CD4-positive, alpha-beta T cell treated with Interleukin-10 for 1 hour (primary cell): ENCODE data around the gene SLC23A2.
A peak's percentile ranks its signal among the peaks of the same experiment; 100 is the strongest.
"Not testable (repeated sequence)": the region's sequence is repeated elsewhere in the genome, so short reads cannot be mapped to it uniquely, and the experiment has no call there.

ENCODE experiments used
- DNase-seq: peaks from one replicate; pipeline ENCODE4 v3.0.0-alpha.2; 2020

Gene SLC23A2

GRCh38 chr20:4871486-4871885 lies 129.8 kb downstream of the SLC23A2 start:
- no peak for DNase-seq

- DNase-seq: no peak
These were observed 130.4 kb downstream of the SLC23A2 start for GRCh38 chr20:4870906-4871305.

DNA sequence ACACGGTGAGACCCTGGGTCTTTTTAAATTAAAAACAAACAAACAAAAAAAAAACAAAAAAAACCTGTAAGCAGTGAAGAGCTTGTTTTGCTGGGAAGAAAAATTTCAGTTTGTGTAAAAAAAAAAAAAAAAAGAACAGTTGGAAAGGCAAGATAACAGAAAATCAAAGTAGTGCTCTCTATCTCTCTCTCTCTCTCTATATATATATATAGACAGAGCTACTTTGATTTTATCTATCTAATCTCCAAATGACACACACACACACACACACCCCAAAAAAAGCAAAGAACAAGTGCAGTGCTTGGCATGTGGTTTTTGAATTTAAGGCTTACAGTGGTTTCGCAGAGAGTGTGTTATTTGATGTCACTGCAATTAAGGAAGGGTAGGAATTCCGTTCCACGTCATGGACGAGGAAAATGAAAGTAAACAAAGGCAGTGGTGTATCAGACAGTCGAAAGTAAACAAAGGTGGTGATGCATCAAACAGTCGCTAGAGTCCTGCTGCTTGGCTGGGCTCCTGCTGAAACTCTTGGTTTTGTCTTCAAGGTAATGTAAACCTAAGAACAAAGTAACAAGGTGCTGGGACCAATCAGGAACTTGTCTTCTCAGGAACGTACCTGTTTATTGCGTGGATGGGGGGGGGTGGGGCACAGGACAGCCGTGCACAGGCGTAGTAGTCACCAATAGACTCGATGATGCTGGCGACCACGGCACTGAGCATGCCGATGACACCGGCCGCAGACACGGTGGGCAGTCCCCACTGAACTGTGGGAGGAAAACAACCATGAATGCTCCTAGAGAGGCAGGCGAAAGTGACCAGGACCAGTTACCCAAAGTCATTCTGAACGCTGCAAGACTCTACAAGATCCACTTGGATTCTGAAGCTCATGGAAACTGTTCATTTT lies 131.8 kb downstream of the SLC23A2 start:
- DNase-seq: peak; percentile 49

GRCh38 chr20:4867051-4867450 lies 134.3 kb downstream of the SLC23A2 start:
- no peak for DNase-seq

DNA sequence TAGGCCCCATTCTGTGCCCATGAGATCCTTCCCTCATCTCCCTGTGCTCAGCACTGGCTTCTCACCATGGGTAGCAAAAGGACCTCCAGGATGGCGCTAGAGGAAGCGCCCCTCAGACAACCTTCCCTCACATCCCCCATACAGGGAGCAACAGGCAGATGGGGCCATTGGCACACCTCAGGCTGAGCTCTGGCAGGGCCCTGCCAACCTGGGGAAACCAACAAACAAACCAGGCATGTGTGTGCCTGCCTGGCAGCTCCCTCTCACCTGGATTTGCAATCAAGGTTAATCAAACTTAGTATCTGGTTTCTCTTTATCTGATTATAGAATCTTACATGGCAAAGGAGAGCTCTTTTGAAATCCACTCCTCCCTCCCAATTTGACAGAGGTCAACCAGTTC lies 134.9 kb downstream of the SLC23A2 start:
- no peak for DNase-seq

DNA sequence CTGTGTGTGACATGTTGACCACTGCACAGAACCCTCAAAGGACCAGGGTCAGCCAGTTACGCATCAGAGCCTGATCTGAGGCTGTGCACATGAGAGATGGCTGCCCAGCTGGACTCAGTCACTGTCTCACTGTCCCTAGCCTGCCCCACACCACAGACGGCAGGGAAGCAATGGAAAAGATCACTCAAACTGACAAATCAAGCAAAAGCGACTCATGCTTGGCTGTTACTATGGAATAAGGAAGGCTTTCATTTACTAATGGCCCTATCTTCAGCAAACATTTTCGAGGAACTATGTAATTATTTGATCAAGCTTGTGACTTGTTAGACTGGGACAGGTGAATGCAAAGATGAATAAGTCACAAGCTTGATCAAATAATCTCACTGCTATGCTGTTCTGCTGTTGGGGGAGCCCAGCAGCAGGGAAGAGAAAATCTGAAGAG lies 137.0 kb downstream of the SLC23A2 start:
- DNase-seq: no peak

- DNase-seq: no peak
These were observed 138.6 kb downstream of the SLC23A2 start for GRCh38 chr20:4862661-4863060.

- no peak for DNase-seq
These were observed 139.3 kb downstream of the SLC23A2 start for GRCh38 chr20:4861961-4862360.

- DNase-seq: no peak
These were observed 143.3 kb downstream of the SLC23A2 start for GRCh38 chr20:4858000-4858399.

GRCh38 chr20:4856022-4856755 lies 145.1 kb downstream of the SLC23A2 start:
- DNase-seq: no peak

- no peak for DNase-seq
These were observed 145.8 kb downstream of the SLC23A2 start for GRCh38 chr20:4855555-4855954.

DNA sequence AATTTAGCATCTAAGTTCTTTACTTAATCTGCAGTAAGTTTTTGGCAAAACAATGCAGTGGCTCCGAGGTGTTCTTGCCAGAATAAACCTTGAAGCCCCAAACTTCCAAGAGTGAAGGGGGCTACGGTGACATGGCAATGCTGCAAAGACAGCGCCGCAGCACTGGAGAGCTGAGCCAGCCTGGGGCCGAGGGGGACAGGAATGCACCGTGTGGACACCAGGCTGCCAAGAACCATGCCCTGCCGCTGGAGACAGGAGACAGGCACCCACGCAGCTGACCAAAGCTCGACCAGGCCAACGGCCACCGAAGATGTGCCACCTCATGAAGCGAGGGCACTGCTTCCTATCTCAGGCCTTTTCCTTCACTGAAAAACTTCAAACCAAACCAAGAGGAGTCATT lies 146.2 kb downstream of the SLC23A2 start:
- DNase-seq: no peak

DNA sequence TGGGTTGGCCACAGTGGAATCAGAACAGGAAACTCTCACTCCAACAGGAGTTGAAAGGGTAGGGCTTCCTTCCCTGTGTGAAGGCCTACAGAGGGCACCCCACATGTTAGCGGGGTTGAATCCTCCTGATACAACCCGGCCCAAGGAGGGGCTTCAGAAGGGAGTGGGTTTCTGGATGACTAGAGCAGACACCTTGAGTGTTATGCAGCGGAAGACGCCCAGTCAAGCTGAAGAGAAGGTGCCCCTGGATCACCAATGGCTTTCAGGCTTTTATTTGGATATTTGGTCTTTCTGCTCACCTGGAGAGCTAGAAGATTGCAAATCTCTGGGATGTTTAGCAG lies 146.8 kb downstream of the SLC23A2 start:
- no peak for DNase-seq

DNA sequence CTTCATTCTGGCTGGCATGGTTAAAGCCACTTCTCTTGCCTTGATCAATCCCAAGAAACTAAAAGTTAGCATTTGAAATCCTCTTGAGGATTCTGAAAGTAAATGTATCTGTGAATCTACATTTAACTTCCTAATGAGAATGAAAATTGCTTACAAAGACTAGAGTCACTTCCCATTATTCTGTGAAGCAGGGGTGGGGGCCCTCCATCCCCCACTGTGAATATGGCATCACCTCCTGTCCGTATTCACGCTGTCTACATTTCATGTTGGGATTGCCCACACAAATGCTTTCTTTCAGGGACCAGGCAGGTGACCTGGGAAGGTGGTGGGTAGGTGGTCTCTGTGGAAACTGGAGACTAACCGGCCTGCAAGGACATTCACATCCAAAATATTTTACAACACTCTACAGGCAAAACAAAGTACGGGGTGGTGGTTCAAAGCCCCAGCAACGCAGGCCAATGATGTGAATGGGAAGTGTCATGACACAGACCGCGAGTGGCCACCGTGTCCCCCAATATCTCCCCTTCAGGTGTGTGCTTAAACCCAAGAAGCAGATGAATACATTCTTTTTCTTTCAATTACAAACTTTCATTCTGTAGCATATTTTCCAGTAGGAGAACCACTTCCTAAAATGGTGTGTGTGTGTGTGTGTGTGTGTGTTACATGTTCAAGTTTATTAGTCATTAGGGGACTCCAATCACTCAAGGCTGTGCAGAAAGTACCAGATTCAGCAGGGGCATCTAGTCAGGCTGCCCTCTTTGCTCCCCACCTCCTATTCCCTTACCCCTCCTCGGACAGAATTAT lies 147.4 kb downstream of the SLC23A2 start:
- DNase-seq: no peak

GRCh38 chr20:4853004-4853403 lies 148.3 kb downstream of the SLC23A2 start:
- no peak for DNase-seq

DNA sequence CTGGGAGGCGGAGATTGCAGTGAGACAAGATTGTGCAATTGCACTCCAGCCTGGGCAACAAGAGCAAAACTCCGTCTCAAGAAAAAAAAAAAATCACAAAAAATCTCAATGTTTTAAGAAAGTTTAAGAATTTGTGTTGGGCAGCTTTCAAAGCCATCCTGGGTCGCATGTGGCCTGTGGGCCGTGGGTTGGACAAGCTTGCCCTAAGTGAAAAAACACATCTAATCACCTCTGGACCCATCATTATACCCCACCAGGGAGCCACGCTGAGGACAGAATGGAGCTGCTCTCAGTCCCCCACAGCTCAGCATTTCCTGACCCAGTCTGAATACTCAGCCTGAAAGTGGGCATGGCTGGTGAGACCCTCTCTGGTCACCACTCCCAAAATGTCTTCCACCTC lies 150.3 kb downstream of the SLC23A2 start:
- no peak for DNase-seq

GRCh38 chr20:4848829-4849228 lies 152.5 kb downstream of the SLC23A2 start:
- not testable (repeated sequence) for DNase-seq

DNA sequence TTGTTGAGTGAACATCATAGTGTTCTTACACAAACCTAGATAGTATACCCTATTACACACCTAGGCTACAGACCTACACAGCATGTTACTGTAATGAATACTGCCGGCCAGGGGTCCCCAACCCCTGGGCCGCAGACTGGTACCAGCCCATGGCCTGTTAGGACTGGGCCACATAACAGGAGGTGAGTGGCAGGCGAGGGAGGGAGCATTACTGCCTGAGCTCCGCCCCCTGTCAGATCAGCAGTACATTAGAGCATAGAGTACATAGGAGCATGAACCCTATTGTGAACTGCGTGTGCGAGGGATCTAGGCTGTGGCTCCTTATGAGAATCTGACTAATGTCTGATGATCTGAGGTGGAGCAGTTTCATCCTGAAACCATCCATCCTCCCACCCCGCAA lies 153.3 kb downstream of the SLC23A2 start:
- DNase-seq: no peak

- DNase-seq: no peak
These were observed 154.5 kb downstream of the SLC23A2 start for GRCh38 chr20:4846821-4847220.

- DNase-seq: no peak
These were observed 156.4 kb downstream of the SLC23A2 start for GRCh38 chr20:4844751-4845465.

DNA sequence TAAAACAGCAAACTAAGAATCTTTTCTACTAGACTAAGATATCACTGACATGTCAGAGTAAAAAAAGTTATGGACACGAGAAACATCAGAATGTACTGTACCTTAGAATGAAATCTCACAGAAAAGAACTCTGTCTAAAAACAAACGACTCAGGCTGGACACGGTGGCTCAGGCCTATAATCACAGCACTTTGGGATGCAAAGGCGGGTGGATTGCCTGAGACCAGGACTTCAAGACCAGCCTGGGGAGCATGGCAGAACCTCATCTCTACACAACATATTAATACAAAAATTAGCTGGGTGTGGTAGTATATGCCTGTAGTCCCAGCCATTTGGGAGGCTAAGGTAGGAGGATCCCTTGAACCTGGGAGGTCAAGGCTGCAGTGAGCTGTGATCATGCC lies 157.0 kb downstream of the SLC23A2 start:
- DNase-seq: no peak

GRCh38 chr20:4840801-4841200 lies 160.5 kb downstream of the SLC23A2 start:
- DNase-seq: no peak

DNA sequence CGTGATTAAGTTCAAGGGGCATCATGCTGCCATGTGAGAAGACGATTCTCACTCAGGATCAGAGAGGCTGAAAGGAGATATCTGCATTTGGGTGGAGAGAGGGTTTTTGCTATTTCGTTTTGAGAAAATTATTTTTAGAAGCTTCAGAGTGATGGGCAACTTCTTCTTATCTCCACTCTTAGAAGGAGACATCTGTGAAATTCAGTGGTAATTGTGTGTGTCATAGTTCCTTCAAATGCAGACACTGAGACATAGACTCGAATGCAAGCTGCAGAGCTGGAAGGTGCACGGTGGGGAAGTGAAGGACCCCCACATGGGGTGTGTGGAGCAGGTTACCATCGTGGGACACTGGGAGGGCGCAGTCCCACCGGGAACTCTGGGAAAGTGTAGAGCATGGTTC lies 162.8 kb downstream of the SLC23A2 start:
- DNase-seq: no peak
